Progenitor cell of endocrine pancreas (in vitro differentiated cells): ENCODE data around the gene PIGW. TPM values are rescaled to one million over a fixed set of nuclear protein-coding genes. Genes with fewer than 3 reads are reported as not detected.

Experiments used
- DNase-seq: peaks from one replicate; pipeline ENCODE4 v3.0.0; 2021; ENCODE audit warnings: low spot score; ENCODE audit not compliant: unreplicated experiment
- H3K27ac Mint-ChIP-seq: 2 replicates; pipeline ENCODE4 v1.8.0; 2021; ENCODE audit warnings: mild to moderate bottlenecking, moderate library complexity, mixed read lengths
- H3K27me3 Mint-ChIP-seq: 2 replicates; pipeline ENCODE4 v1.8.0; 2021; ENCODE audit warnings: mixed read lengths
- H3K36me3 Mint-ChIP-seq: 2 replicates; pipeline ENCODE4 v1.8.0; 2022; ENCODE audit warnings: mixed read lengths; ENCODE audit not compliant: insufficient read depth
- H3K4me1 Mint-ChIP-seq: 2 replicates; pipeline ENCODE4 v1.8.0; 2021; ENCODE audit warnings: low read depth, mixed read lengths
- H3K4me3 Mint-ChIP-seq: 2 replicates; pipeline ENCODE4 v1.8.0; 2021; ENCODE audit warnings: low read depth, mild to moderate bottlenecking, moderate library complexity, mixed read lengths
- H3K9me3 Mint-ChIP-seq: 2 replicates; pipeline ENCODE4 v1.8.0; 2021; ENCODE audit warnings: low read depth, mixed read lengths
- total RNA-seq: library from RNA; stranded (reverse); gene quantifications from 2 replicates; pipeline ENCODE4 v1.2.1, GENCODE V29; 2021
- TF ChIP-seq, protein P1 (sequence below): fragments of 200-600 bp; sonication (generic); IDR thresholded peaks from one replicate; pipeline ENCODE4 v1.5.0; 2021; ENCODE audit warnings: antibody characterized with exemption, mild to moderate bottlenecking; ENCODE audit not compliant: unreplicated experiment

PIGW gene
- total RNA-seq, 1 donor from 2014 or later = 7.3 TPM

- Mint-ChIP-seq H3K36me3 (peaks cover 20% of the 10 kb centered on the region), H3K9me3 (no peaks in the 10 kb centered on the region), H3K27ac (no peak overlapping the region), H3K4me3 (no peak overlapping the region), H3K4me1 (no peaks in the 10 kb centered on the region), H3K27me3 (no peaks in the 10 kb centered on the region)
- TF ChIP-seq, protein P1, sequence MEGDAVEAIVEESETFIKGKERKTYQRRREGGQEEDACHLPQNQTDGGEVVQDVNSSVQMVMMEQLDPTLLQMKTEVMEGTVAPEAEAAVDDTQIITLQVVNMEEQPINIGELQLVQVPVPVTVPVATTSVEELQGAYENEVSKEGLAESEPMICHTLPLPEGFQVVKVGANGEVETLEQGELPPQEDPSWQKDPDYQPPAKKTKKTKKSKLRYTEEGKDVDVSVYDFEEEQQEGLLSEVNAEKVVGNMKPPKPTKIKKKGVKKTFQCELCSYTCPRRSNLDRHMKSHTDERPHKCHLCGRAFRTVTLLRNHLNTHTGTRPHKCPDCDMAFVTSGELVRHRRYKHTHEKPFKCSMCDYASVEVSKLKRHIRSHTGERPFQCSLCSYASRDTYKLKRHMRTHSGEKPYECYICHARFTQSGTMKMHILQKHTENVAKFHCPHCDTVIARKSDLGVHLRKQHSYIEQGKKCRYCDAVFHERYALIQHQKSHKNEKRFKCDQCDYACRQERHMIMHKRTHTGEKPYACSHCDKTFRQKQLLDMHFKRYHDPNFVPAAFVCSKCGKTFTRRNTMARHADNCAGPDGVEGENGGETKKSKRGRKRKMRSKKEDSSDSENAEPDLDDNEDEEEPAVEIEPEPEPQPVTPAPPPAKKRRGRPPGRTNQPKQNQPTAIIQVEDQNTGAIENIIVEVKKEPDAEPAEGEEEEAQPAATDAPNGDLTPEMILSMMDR = no peak
- DNase-seq = no peak
Observed at GRCh38 chr17:36527621-36528250, 7.1 kb upstream of the PIGW start.

DNA sequence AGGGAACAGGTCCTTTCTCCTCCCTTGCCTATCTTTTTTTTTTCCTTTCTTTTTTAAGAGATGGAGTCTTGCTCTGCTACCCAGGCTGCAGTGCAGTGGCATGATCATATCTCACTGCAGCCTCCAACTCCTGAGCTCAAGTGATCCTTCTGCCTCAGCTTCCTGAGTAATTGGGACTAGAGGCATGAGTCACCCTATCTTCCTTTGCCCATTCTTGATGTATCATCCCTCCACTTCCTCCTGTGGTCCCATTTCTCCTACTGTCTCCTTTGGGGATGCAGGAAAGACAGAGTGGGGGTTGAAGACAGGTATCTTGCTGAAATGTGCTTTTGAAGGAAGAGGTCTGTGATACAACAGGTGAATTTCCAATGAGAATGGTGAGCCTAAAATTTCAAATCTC lies 5.7 kb upstream of the PIGW start:
- Mint-ChIP-seq H3K27ac (no peak overlapping the region), H3K36me3 (peaks cover 18% of the 10 kb centered on the region), H3K4me1 (peaks cover 3% of the 10 kb centered on the region), H3K4me3 (no peak overlapping the region), H3K9me3 (no peaks in the 10 kb centered on the region), H3K27me3 (no peaks in the 10 kb centered on the region)
- no peak for DNase-seq
- TF ChIP-seq, protein P1 = no peak

GRCh38 chr17:36532435-36532975 lies 2.3 kb upstream of the PIGW start:
- no peaks in the 10 kb centered on the region for H3K9me3 Mint-ChIP-seq
- peaks cover 12% of the 10 kb centered on the region for H3K36me3 Mint-ChIP-seq
- H3K27me3 Mint-ChIP-seq = no peaks in the 10 kb centered on the region
- DNase-seq = no peak
- peaks cover 3% of the 10 kb centered on the region for H3K4me1 Mint-ChIP-seq
- no peak overlapping the region for H3K27ac Mint-ChIP-seq
- H3K4me3 Mint-ChIP-seq = peak overlapping the region; percentile 33
- TF ChIP-seq, protein P1 = no peak

GRCh38 chr17:36533935-36534839 lies 600 bp upstream of the PIGW start:
- Mint-ChIP-seq H3K27me3 (no peaks in the 10 kb centered on the region), H3K4me1 (peaks cover 3% of the 10 kb centered on the region), H3K9me3 (no peaks in the 10 kb centered on the region), H3K4me3 (peak overlapping the region; percentile 95), H3K27ac (peak overlapping the region; percentile 98), H3K36me3 (peaks cover 10% of the 10 kb centered on the region)
- DNase-seq = peak; percentile 60
- TF ChIP-seq, protein P1 = peak; percentile 86

DNA sequence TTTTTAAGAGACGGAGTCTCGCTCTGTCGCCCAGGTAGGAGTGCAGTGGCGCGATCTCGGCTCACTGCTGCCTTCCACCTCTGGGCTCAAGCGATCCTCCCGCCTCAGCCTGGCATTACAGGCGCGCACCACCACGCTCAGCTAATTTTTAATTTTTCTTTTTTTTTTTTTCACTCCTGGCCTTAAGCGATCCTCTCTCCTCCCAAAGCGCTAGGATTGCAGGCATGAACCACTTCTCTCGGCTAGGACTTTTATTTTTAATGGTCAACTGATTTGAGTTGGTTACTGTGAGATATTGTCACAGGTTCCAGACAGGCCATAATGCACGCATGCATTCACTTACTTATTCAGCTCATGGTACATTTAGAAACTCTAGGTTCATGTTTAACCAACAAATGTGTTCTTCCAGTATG lies 888 bp downstream of the PIGW start:
- H3K27ac Mint-ChIP-seq = peak overlapping the region; percentile 98
- TF ChIP-seq, protein P1 = no peak

More for the DNA sequence above, 888 bp downstream of the PIGW start:
- DNase-seq = no peak
- Mint-ChIP-seq H3K4me1 (peaks cover 3% of the 10 kb centered on the region), H3K9me3 (no peaks in the 10 kb centered on the region), H3K4me3 (peak overlapping the region; percentile 95), H3K36me3 (peaks cover 11% of the 10 kb centered on the region), H3K27me3 (no peaks in the 10 kb centered on the region)
